Astrocyte of the cerebellum (primary cell): ENCODE measurements around the gene TFEB.

Experiments used
- DNase-seq: peaks from one replicate; pipeline ENCODE4 v3.0.0-alpha.2; 2011; ENCODE audit warnings: low read depth
- H3K4me3 ChIP-seq: 2 replicates; pipeline ENCODE4 v1.5.1; 2011; ENCODE audit warnings: mild to moderate bottlenecking, low read depth, low read length, moderate library complexity
- CTCF ChIP-seq: IDR thresholded peaks from 2 replicates; pipeline ENCODE4 v1.5.1; 2012; ENCODE audit warnings: low read length, low read depth, moderate library complexity, mild to moderate bottlenecking; ENCODE audit errors: missing control alignments
- in situ Hi-C: cut with HindIII; loops from 2 replicates; pipeline ENCODE4 v1.10.0; 2017; ENCODE audit warnings: low sequenced_read_pairs

The TFEB gene

GRCh38 chr6:41657131-41658094 is 78.0 kb downstream of the TFEB start:
- no peak for TF ChIP-seq CTCF
- in situ Hi-C loops = loop anchor here (5.0 kb wide), 1 partner anchor 65 kb away; no protein-coding TSS in a partner anchor
- no peak for DNase-seq
- H3K4me3 ChIP-seq = no peak overlapping the region

- in situ Hi-C loops = loop anchor here (5.0 kb wide), 1 partner anchor 64 kb away; no protein-coding TSS in a partner anchor
- no peak overlapping the region for H3K4me3 ChIP-seq
- TF ChIP-seq CTCF = no peak
- no peak for DNase-seq
Measured at GRCh38 chr6:41656002-41656691, 79.3 kb downstream of the TFEB start.

GRCh38 chr6:41655646-41656001 is 79.8 kb downstream of the TFEB start:
- in situ Hi-C loops = loop anchor here (5.0 kb wide), 1 partner anchor 63 kb away; no protein-coding TSS in a partner anchor
- no peak overlapping the region for H3K4me3 ChIP-seq
- no peak for DNase-seq
- TF ChIP-seq CTCF = no peak

- H3K4me3 ChIP-seq = no peak overlapping the region
- TF ChIP-seq CTCF = no peak
- DNase-seq = no peak
- in situ Hi-C loops = loop anchor here (5.0 kb wide), 1 partner anchor 63 kb away; no protein-coding TSS in a partner anchor
Measured at GRCh38 chr6:41655176-41655575, 80.2 kb downstream of the TFEB start.

GRCh38 chr6:41654698-41655151 is 80.7 kb downstream of the TFEB start:
- TF ChIP-seq CTCF = no peak
- DNase-seq = no peak
- no peak overlapping the region for H3K4me3 ChIP-seq
- in situ Hi-C loops = loop anchor here (5.0 kb wide), 1 partner anchor 62 kb away; no protein-coding TSS in a partner anchor

GRCh38 chr6:41654151-41654697 is 81.2 kb downstream of the TFEB start:
- in situ Hi-C loops = no loop called here
- DNase-seq = no peak

More at GRCh38 chr6:41654151-41654697, 81.2 kb downstream of the TFEB start:
- H3K4me3 ChIP-seq = no peak overlapping the region
- no peak for TF ChIP-seq CTCF
